ENCODE measurements around the gene UCHL1. TPM values are rescaled to one million over a fixed set of nuclear protein-coding genes. Genes with fewer than 3 reads are reported as not detected.

UCHL1 gene
- total and polyA plus RNA-seq, 10 of the 15 experiments (the other 5 are each of a cell fraction or from before 2014, with no cell fraction given): 0.29 to 178 (median 125) TPM

DNA sequence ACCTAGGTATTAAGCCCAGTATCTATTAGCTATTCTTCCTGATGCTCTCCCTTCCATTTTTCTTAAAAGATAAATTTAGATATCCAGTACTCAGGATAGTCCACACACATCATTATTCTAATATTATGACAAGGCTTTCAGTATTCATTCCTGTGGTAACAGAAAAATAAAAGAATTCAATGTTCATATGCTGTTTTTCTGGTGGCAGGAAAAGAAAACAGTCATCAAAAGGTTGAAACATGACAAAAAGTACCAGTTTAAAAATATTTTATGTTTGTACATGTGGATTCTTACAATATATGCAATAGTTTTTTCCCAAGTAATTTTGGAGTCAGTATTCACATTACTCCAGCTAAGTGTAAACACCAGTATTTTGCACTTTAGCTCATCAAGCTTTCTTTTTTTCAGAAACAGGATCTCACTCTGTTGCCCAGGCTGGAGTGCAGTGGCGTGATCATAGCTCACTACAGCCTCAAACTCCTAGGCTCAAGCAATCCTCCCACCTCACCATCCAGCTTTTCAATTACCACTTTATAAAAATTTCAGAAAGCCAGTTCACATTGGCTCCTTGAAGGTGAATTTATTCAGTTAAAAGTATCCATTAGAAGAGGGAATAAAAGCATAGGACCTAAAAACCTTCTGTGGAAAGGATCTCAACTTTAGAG is 44.6 kb upstream of the UCHL1 start:
- WGBS (ENCODE audit: insufficient coverage, insufficient replicate concordance, low lambda C conversion rate, missing lambda C conversion rate): 100% methylated on average over 1 of the region's 1 CpG
- no peaks in the 10 kb centered on the region for H3K9me3 ChIP-seq (replicated peaks; ENCODE audit: control insufficient read depth, insufficient read depth, low read length)
- no peaks in the 10 kb centered on the region for H3K27me3 ChIP-seq (replicated peaks in 1 of 2; ENCODE audit: control insufficient read depth in 2 of 2, insufficient read depth in 2 of 2, low read length in 1 of 2)
- H3K27ac ChIP-seq (ENCODE audit: control insufficient read depth, insufficient read depth): no peak overlapping the region
- in situ Hi-C loops (cut with MboI) (loop anchor here (10.0 kb wide), 1 partner anchor 477 kb away; no protein-coding TSS in a partner anchor), intact Hi-C loops (cut with micrococcal nuclease; ENCODE audit: unreplicated experiment) (loop anchor here (1.0 to 10.0 kb wide), 6 partner anchors 65 to 477 kb away; no protein-coding TSS in a partner anchor)
- H3K4me3 ChIP-seq: peak overlapping the region; percentile 83
- ATAC-seq (no peak), DNase-seq (ENCODE audit: low read depth, low spot score) (no peak), FAIRE-seq (no peak)
- RAD21 ChIA-PET (ENCODE audit: unreplicated experiment): interaction anchor here (0.8 to 11.9 kb wide), 24 partner anchors 8 to 288 kb away, joined by 3 to 262 read pairs (median 5); no protein-coding TSS in a partner anchor
- POLR2A ChIA-PET: interaction anchor here (0.7 to 1.3 kb wide), 2 partner anchors 220 to 231 kb away, joined by 4 to 5 read pairs; no protein-coding TSS in a partner anchor
- no peaks in the 10 kb centered on the region for H3K36me3 ChIP-seq (ENCODE audit: control insufficient read depth in 2 of 2, insufficient read depth in 2 of 2, low read length in 1 of 2)
- TF ChIP-seq ZNF217 (IDR thresholded peaks at IDR 0.05) (no peak), JUND (IDR thresholded peaks at IDR 0.05; ENCODE audit: low read depth, low read length) (no peak), IKZF1 (conservative IDR thresholded peaks at IDR 0.05) (no peak), TCF7 (IDR thresholded peaks at IDR 0.05; ENCODE audit: borderline replicate concordance) (no peak), BRCA1 (IDR thresholded peaks at IDR 0.05; ENCODE audit: low read depth, low read length) (no peak)
- H3K79me2 ChIP-seq (ENCODE audit: control insufficient read depth, insufficient read depth, low read length): peaks cover 49% of the 10 kb centered on the region
- no TSS peak for BruUV-seq (replicated peaks)
- peaks cover 2% of the 10 kb centered on the region; the same call in 1 of the 2 replicates for H4K20me1 ChIP-seq (ENCODE audit: control insufficient read depth, insufficient read depth)
- no peaks in the 10 kb centered on the region; the same call in 1 of the 2 replicates for H3K4me1 ChIP-seq (ENCODE audit: control insufficient read depth, insufficient read depth, low read length)
- CTCF ChIA-PET: interaction anchor here (0.6 to 18.7 kb wide), 35 partner anchors 8 to 314 kb away, joined by 3 to 567 read pairs (median 4); no protein-coding TSS in a partner anchor
- peak overlapping the region; percentile 85 for H3K4me2 ChIP-seq (ENCODE audit: control insufficient read depth, insufficient read depth)
- no peak overlapping the region; the same call in none of the 2 replicates for H2AFZ ChIP-seq (ENCODE audit: control insufficient read depth, low read depth, low read length)
- SMC1A ChIA-PET (ENCODE audit: uncharacterized antibody, unreplicated experiment): interaction anchor here (0.8 to 18.1 kb wide), 36 partner anchors 9 to 287 kb away, joined by 3 to 362 read pairs (median 5); no protein-coding TSS in a partner anchor
- H3K9ac ChIP-seq (ENCODE audit: control insufficient read depth, insufficient read depth, low read length): peak overlapping the region; percentile 8; the same call in 1 of the 2 replicates

All from GM12878 (cell line).